NB4 (cell line): ENCODE measurements around the gene C11orf58.

Experiments
- DNase-seq: peaks from one replicate; pipeline ENCODE4 v3.0.0; 2010; ENCODE audit warnings: low read depth
- H3K4me3 ChIP-seq: one replicate; pipeline ENCODE4 v1.5.1; 2011; ENCODE audit warnings: mild to moderate bottlenecking, low read depth, low read length, moderate library complexity
- CTCF ChIP-seq: IDR thresholded peaks from one replicate; pipeline ENCODE4 v1.5.1; 2012; ENCODE audit warnings: low read depth, low read length
- MAX ChIP-seq: IDR thresholded peaks from 2 replicates; pipeline ENCODE4 v1.6.1; 2011; ENCODE audit warnings: low read depth, low read length
- MYC ChIP-seq: IDR thresholded peaks from 2 replicates; pipeline ENCODE4 v1.6.1; 2011; ENCODE audit warnings: low read depth, low read length
- POLR2A ChIP-seq: IDR thresholded peaks from 2 replicates; pipeline ENCODE4 v1.6.1; 2011; ENCODE audit warnings: mild to moderate bottlenecking; ENCODE audit not compliant: insufficient read length; ENCODE audit errors: extremely low read depth

Gene C11orf58

GRCh38 chr11:16770016-16770415 lies 31.6 kb downstream of the C11orf58 start:
- no peak for TF ChIP-seq MAX
- no peak for DNase-seq

GRCh38 chr11:16771350-16772140 lies 33.1 kb downstream of the C11orf58 start:
- DNase-seq, result no peak
- H3K4me3 ChIP-seq, result no peak overlapping the region
- TF ChIP-seq CTCF (no peak), MAX (no peak), MYC (no peak), POLR2A (no peak)

More at GRCh38 chr11:16770016-16770415, 31.6 kb downstream of the C11orf58 start:
- no peak overlapping the region for H3K4me3 ChIP-seq

GRCh38 chr11:16772141-16772512 lies 33.7 kb downstream of the C11orf58 start:
- TF ChIP-seq MAX, result no peak
- no peak for TF ChIP-seq MYC
- TF ChIP-seq POLR2A, result no peak
- TF ChIP-seq CTCF, result no peak
- DNase-seq, result no peak
- no peak overlapping the region for H3K4me3 ChIP-seq

GRCh38 chr11:16773981-16774935 lies 35.8 kb downstream of the C11orf58 start:
- no peak for DNase-seq
- H3K4me3 ChIP-seq, result no peak overlapping the region
- no peak for TF ChIP-seq CTCF
- no peak for TF ChIP-seq POLR2A
- TF ChIP-seq MAX, result no peak
- no peak for TF ChIP-seq MYC

GRCh38 chr11:16774936-16775613 lies 36.6 kb downstream of the C11orf58 start:
- DNase-seq, result no peak
- TF ChIP-seq MYC, result no peak
- H3K4me3 ChIP-seq, result no peak overlapping the region

- no peak for TF ChIP-seq POLR2A
- no peak for TF ChIP-seq CTCF
- TF ChIP-seq MYC, result no peak
- TF ChIP-seq MAX, result no peak
- no peak overlapping the region for H3K4me3 ChIP-seq
- no peak for DNase-seq
These were observed 37.3 kb downstream of the C11orf58 start for GRCh38 chr11:16775614-16776283.
